ENCODE data around the gene MYO18A. TPM values are rescaled to one million over a fixed set of nuclear protein-coding genes. Genes with fewer than 3 reads are reported as not detected.

Gene MYO18A
- total and polyA plus RNA-seq, 2 of the 4 experiments (the other 2 are of a cell fraction) = 22.4 to 39.1 TPM

- no peaks in the 10 kb centered on the region for H3K9me3 ChIP-seq (ENCODE audit: control insufficient read depth, insufficient read depth, low read length)
Measured at GRCh38 chr17:29165261-29165660, 14.9 kb downstream of the MYO18A start.

More at GRCh38 chr17:29165261-29165660, 14.9 kb downstream of the MYO18A start:
- Histone ChIP-seq H2AFZ (replicated peaks; ENCODE audit: low read length, poor library complexity) (no peak overlapping the region), H3K27ac (ENCODE audit: insufficient read depth, low read length) (no peak overlapping the region), H3K9ac (ENCODE audit: low read depth, low read length) (no peak overlapping the region), H3K23ac (ENCODE audit: low read depth, low read length) (no peak overlapping the region), H3K18ac (ENCODE audit: low read depth, low read length) (no peak overlapping the region), H2BK120ac (ENCODE audit: low read depth, low read length) (no peak overlapping the region), H3K9me1 (ENCODE audit: insufficient read depth, low read length) (peaks cover 31% of the 10 kb centered on the region), H3K27me3 (ENCODE audit: control insufficient read depth, insufficient read depth, low read length) (no peaks in the 10 kb centered on the region), H4K8ac (ENCODE audit: low read depth in 2 of 2, low read length in 2 of 2) (no peak overlapping the region), H4K20me1 (ENCODE audit: insufficient read depth, low read length) (peaks cover 8% of the 10 kb centered on the region; the same call in 1 of the 2 replicates), H2AK5ac (ENCODE audit: low read depth, low read length) (no peak overlapping the region), H3K4me2 (ENCODE audit: low read depth, low read length) (no peak overlapping the region), H3K4me3 (ENCODE audit: insufficient read depth, low read depth, low read length) (no peak overlapping the region), H3K4me1 (ENCODE audit: control insufficient read depth, insufficient read depth, low read length) (peaks cover 20% of the 10 kb centered on the region), H2BK20ac (ENCODE audit: low read depth, low read length) (no peak overlapping the region), H4K91ac (ENCODE audit: insufficient read depth, low read depth, low read length) (no peak overlapping the region), H3K4ac (ENCODE audit: low read depth, low read length) (no peak overlapping the region), H2BK5ac (ENCODE audit: low read depth, low read length, poor library complexity, severe bottlenecking) (no peak overlapping the region), H3K36me3 (ENCODE audit: control insufficient read depth, insufficient read depth, low read length) (peaks cover 16% of the 10 kb centered on the region), H2AK9ac (replicated peaks; ENCODE audit: low read depth, low read length, poor library complexity) (peak overlapping the region; percentile 13), H3K79me1 (ENCODE audit: low read depth in 1 of 2, low read length in 2 of 2) (peaks cover 19 to 80% of the 10 kb centered on the region in 2 experiments), H3K56ac (ENCODE audit: extremely low read depth, insufficient read depth, low read length) (no peak overlapping the region), H4K5ac (ENCODE audit: low read depth, low read length) (no peak overlapping the region), H2BK15ac (ENCODE audit: low read depth, low read length) (no peak overlapping the region), H3K14ac (replicated peaks; ENCODE audit: low read depth, low read length) (no peak overlapping the region)
- no peak for TF ChIP-seq POLR2A (IDR thresholded peaks at IDR 0.05; ENCODE audit: low read depth, low read length)
- no peak for TF ChIP-seq SMC3 (IDR thresholded peaks at IDR 0.05; ENCODE audit: low read depth, low read length)
- no peak for TF ChIP-seq CHD1 (IDR thresholded peaks at IDR 0.05; ENCODE audit: low read depth, low read length)
- TF ChIP-seq CEBPB (IDR thresholded peaks at IDR 0.05; ENCODE audit: low read depth, low read length) = no peak
- no peak for TF ChIP-seq FOS (IDR thresholded peaks at IDR 0.05; ENCODE audit: low read depth, low read length)
- TF ChIP-seq BHLHE40 (IDR thresholded peaks at IDR 0.05; ENCODE audit: low read depth, low read length) = no peak
- no peak for TF ChIP-seq RCOR1 (IDR thresholded peaks at IDR 0.05; ENCODE audit: insufficient replicate concordance, low read length)
- TF ChIP-seq MAZ (IDR thresholded peaks at IDR 0.05; ENCODE audit: borderline replicate concordance, low read depth, low read length) = no peak
- TF ChIP-seq ELK1 (IDR thresholded peaks at IDR 0.05; ENCODE audit: borderline replicate concordance, low read depth, low read length) = no peak
- TF ChIP-seq MAFK (IDR thresholded peaks at IDR 0.05; ENCODE audit: low read depth, low read length) = no peak
- no peak for TF ChIP-seq NFE2L2 (IDR thresholded peaks at IDR 0.05; ENCODE audit: low read depth, low read length)
- no peak for TF ChIP-seq MXI1 (IDR thresholded peaks at IDR 0.05; ENCODE audit: borderline replicate concordance, low read depth, low read length)
- no peak for TF ChIP-seq RAD21 (IDR thresholded peaks at IDR 0.05; ENCODE audit: low read length)
- TF ChIP-seq RFX5 (IDR thresholded peaks at IDR 0.05; ENCODE audit: low read depth, low read length) = no peak
- TF ChIP-seq USF2 (IDR thresholded peaks at IDR 0.05; ENCODE audit: low read depth, low read length) = no peak
- no peak for TF ChIP-seq CTCF (conservative IDR thresholded peaks at IDR 0.05; ENCODE audit: low read depth, low read length)
- ChIA-PET CTCF (no interaction called here), POLR2A (ENCODE audit: unreplicated experiment) (no interaction called here)
- ATAC-seq (ENCODE audit: low read depth) (no peak), DNase-seq (no peak)
- dilution Hi-C loops (cut with HindIII; ENCODE audit: low sequenced_read_pairs, unreplicated experiment) (no loop called here), in situ Hi-C loops (cut with MboI; ENCODE audit: low sequenced_read_pairs) (no loop called here), intact Hi-C loops (cut with micrococcal nuclease) (no loop called here)
- WGBS, 2 experiments (ENCODE audit: extremely low coverage in 2 of 2, insufficient read length in 1 of 2) = no CpG with 5 or more reads among the region's 3 CpGs
- BruUV-seq (replicated peaks) = no TSS peak

Measured in IMR-90 (cell line).